DND-41 (cell line): Measurements from ENCODE around the gene CYREN.

Source experiments
- EZH2 ChIP-seq: IDR thresholded peaks from 3 replicates; pipeline ENCODE4 v1.6.1; 2012; ENCODE audit warnings: borderline replicate concordance, low read depth, mild to moderate bottlenecking, moderate library complexity, low read length, inconsistent platforms; ENCODE audit not compliant: severe bottlenecking
- TF ChIP-seq, protein P1 (sequence below): IDR thresholded peaks from 2 replicates; pipeline ENCODE4 v1.5.1; 2012; ENCODE audit warnings: borderline replicate concordance, low read length, moderate library complexity, mild to moderate bottlenecking; ENCODE audit not compliant: poor library complexity, severe bottlenecking; ENCODE audit errors: extremely low read depth

DNA sequence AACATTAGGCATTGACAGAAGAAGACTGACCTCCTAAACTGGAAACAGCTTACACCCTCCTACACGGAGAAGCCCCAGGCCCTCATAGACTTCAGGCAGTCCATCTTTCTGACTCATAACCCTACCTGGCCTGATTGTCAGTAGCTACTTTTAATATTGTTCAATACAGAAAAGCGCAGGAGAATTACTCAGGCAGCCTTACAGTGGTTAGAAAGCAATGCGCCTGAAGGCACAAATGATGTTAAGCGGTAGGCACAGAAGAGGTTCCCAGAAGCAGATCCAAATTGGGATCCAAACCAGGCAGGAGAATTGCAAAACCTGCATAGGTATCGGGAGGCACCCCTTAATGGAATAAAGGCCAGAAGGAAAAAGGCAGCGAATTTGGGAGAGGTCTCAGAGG lies 5.4 kb upstream of the CYREN start:
- TF ChIP-seq, protein P1, sequence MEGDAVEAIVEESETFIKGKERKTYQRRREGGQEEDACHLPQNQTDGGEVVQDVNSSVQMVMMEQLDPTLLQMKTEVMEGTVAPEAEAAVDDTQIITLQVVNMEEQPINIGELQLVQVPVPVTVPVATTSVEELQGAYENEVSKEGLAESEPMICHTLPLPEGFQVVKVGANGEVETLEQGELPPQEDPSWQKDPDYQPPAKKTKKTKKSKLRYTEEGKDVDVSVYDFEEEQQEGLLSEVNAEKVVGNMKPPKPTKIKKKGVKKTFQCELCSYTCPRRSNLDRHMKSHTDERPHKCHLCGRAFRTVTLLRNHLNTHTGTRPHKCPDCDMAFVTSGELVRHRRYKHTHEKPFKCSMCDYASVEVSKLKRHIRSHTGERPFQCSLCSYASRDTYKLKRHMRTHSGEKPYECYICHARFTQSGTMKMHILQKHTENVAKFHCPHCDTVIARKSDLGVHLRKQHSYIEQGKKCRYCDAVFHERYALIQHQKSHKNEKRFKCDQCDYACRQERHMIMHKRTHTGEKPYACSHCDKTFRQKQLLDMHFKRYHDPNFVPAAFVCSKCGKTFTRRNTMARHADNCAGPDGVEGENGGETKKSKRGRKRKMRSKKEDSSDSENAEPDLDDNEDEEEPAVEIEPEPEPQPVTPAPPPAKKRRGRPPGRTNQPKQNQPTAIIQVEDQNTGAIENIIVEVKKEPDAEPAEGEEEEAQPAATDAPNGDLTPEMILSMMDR, result no peak
- TF ChIP-seq EZH2, result no peak
